Parathyroid adenoma (tissue), 2 donors: ENCODE data around the gene PTPN22.
A peak's percentile ranks its signal among the peaks of the same experiment; 100 is the strongest.

Source experiments
- H2AFZ ChIP-seq: fragments of 300-600 bp; sonication (generic); one replicate; pipeline ENCODE4 v1.7.0; 2017; ENCODE audit warnings: antibody characterized with exemption, mild to moderate bottlenecking
- H3K27ac ChIP-seq: fragments of 300-600 bp; sonication (generic); one replicate; pipeline ENCODE4 v1.7.0; 2017
- H3K27me3 ChIP-seq: fragments of 300-600 bp; sonication (generic); one replicate; pipeline ENCODE4 v1.7.0; 2017; ENCODE audit warnings: low read length; ENCODE audit not compliant: control insufficient read depth, insufficient read depth
- H3K36me3 ChIP-seq: fragments of 300-600 bp; sonication (generic); one replicate; pipeline ENCODE4 v1.7.0; 2017; ENCODE audit warnings: low read length; ENCODE audit not compliant: control insufficient read depth, insufficient read depth
- H3K4me1 ChIP-seq: fragments of 300-600 bp; sonication (generic); one replicate; pipeline ENCODE4 v1.7.0; 2017; ENCODE audit warnings: control low read depth
- H3K4me2 ChIP-seq: fragments of 300-600 bp; sonication (generic); one replicate; pipeline ENCODE4 v1.7.0; 2017; ENCODE audit warnings: low read length
- H3K4me3 ChIP-seq: fragments of 300-600 bp; sonication (generic); one replicate; pipeline ENCODE4 v1.7.0; 2017; ENCODE audit warnings: low read depth, low read length
- H3K79me2 ChIP-seq: fragments of 300-600 bp; sonication (generic); one replicate; pipeline ENCODE4 v1.7.0; 2017; ENCODE audit warnings: control low read depth
- H3K9ac ChIP-seq: fragments of 300-600 bp; sonication (generic); one replicate; pipeline ENCODE4 v1.7.0; 2017; ENCODE audit warnings: mild to moderate bottlenecking
- H3K9me3 ChIP-seq: fragments of 300-600 bp; sonication (generic); one replicate; pipeline ENCODE4 v1.7.0; 2017; ENCODE audit warnings: low read length; ENCODE audit not compliant: control insufficient read depth
- CTCF ChIP-seq: fragments of 300-600 bp; sonication (generic); IDR thresholded peaks from one replicate; pipeline ENCODE4 v1.7.0; 2017; ENCODE audit warnings: antibody characterized with exemption, mild to moderate bottlenecking
- donor health status: primary hyperparathyroidism.

PTPN22 gene

GRCh38 chr1:113811888-113812660 lies 59.4 kb downstream of the PTPN22 start, which contains the start of gene RSBN1:
Gene RSBN1 (minus strand): TSS chr1:113812476. CDS start chr1:113812412, 64 bp downstream.
- Histone ChIP-seq H3K9me3 (no peaks in the 10 kb centered on the region), H3K27me3 (no peaks in the 10 kb centered on the region), H3K4me3 (peak within 1 kb of the TSS; percentile 92), H3K79me2 (peaks cover 14% of the 10 kb centered on the region), H3K27ac (peak within 1 kb of the TSS; percentile 64), H3K4me2 (peak within 1 kb of the TSS; percentile 92), H2AFZ (peak within 1 kb of the TSS; percentile 82), H3K4me1 (peaks cover 3% of the 10 kb centered on the region), H3K36me3 (no peaks in the 10 kb centered on the region), H3K9ac (peak within 1 kb of the TSS; percentile 84)
- no peak for TF ChIP-seq CTCF

- Histone ChIP-seq H2AFZ (peak overlapping the region; percentile 80), H3K27me3 (no peaks in the 10 kb centered on the region), H3K4me2 (peak overlapping the region; percentile 91), H3K9ac (peak overlapping the region; percentile 84), H3K9me3 (no peaks in the 10 kb centered on the region), H3K27ac (peak overlapping the region; percentile 64), H3K4me3 (peak overlapping the region; percentile 92), H3K36me3 (no peaks in the 10 kb centered on the region), H3K4me1 (peaks cover 3% of the 10 kb centered on the region), H3K79me2 (peaks cover 18% of the 10 kb centered on the region)
- no peak for TF ChIP-seq CTCF
Observed at GRCh38 chr1:113811156-113811887, 60.2 kb downstream of the PTPN22 start.

- Histone ChIP-seq H3K36me3 (no peaks in the 10 kb centered on the region), H3K9ac (no peak overlapping the region), H3K27ac (no peak overlapping the region)
Observed at GRCh38 chr1:113809670-113810602, 61.6 kb downstream of the PTPN22 start.

More at GRCh38 chr1:113809670-113810602, 61.6 kb downstream of the PTPN22 start:
- Histone ChIP-seq H2AFZ (no peak overlapping the region), H3K27me3 (no peaks in the 10 kb centered on the region), H3K4me1 (peaks cover 3% of the 10 kb centered on the region), H3K4me3 (peak overlapping the region; percentile 10), H3K9me3 (no peaks in the 10 kb centered on the region), H3K79me2 (peaks cover 24% of the 10 kb centered on the region), H3K4me2 (peak overlapping the region; percentile 40)
- no peak for TF ChIP-seq CTCF
